Parathyroid adenoma (tissue), 2 donors: Measurements from ENCODE around the gene ATOH8.

ENCODE experiments used
- H2AFZ ChIP-seq: fragments of 300-600 bp; sonication (generic); one replicate; pipeline ENCODE4 v1.7.0; 2017; ENCODE audit warnings: antibody characterized with exemption, mild to moderate bottlenecking
- H3K27ac ChIP-seq: fragments of 300-600 bp; sonication (generic); one replicate; pipeline ENCODE4 v1.7.0; 2017
- H3K27me3 ChIP-seq: fragments of 300-600 bp; sonication (generic); one replicate; pipeline ENCODE4 v1.7.0; 2017; ENCODE audit warnings: low read length; ENCODE audit not compliant: control insufficient read depth, insufficient read depth
- H3K36me3 ChIP-seq: fragments of 300-600 bp; sonication (generic); one replicate; pipeline ENCODE4 v1.7.0; 2017; ENCODE audit warnings: low read length; ENCODE audit not compliant: control insufficient read depth, insufficient read depth
- H3K4me1 ChIP-seq: fragments of 300-600 bp; sonication (generic); one replicate; pipeline ENCODE4 v1.7.0; 2017; ENCODE audit warnings: control low read depth
- H3K4me2 ChIP-seq: fragments of 300-600 bp; sonication (generic); one replicate; pipeline ENCODE4 v1.7.0; 2017; ENCODE audit warnings: low read length
- H3K4me3 ChIP-seq: fragments of 300-600 bp; sonication (generic); one replicate; pipeline ENCODE4 v1.7.0; 2017; ENCODE audit warnings: low read depth, low read length
- H3K79me2 ChIP-seq: fragments of 300-600 bp; sonication (generic); one replicate; pipeline ENCODE4 v1.7.0; 2017; ENCODE audit warnings: control low read depth
- H3K9ac ChIP-seq: fragments of 300-600 bp; sonication (generic); one replicate; pipeline ENCODE4 v1.7.0; 2017; ENCODE audit warnings: mild to moderate bottlenecking
- H3K9me3 ChIP-seq: fragments of 300-600 bp; sonication (generic); one replicate; pipeline ENCODE4 v1.7.0; 2017; ENCODE audit warnings: low read length; ENCODE audit not compliant: control insufficient read depth
- TF ChIP-seq, protein P1 (sequence below): fragments of 300-600 bp; sonication (generic); IDR thresholded peaks from one replicate; pipeline ENCODE4 v1.7.0; 2017; ENCODE audit warnings: antibody characterized with exemption, mild to moderate bottlenecking
- donor health status: primary hyperparathyroidism.

Gene ATOH8

DNA sequence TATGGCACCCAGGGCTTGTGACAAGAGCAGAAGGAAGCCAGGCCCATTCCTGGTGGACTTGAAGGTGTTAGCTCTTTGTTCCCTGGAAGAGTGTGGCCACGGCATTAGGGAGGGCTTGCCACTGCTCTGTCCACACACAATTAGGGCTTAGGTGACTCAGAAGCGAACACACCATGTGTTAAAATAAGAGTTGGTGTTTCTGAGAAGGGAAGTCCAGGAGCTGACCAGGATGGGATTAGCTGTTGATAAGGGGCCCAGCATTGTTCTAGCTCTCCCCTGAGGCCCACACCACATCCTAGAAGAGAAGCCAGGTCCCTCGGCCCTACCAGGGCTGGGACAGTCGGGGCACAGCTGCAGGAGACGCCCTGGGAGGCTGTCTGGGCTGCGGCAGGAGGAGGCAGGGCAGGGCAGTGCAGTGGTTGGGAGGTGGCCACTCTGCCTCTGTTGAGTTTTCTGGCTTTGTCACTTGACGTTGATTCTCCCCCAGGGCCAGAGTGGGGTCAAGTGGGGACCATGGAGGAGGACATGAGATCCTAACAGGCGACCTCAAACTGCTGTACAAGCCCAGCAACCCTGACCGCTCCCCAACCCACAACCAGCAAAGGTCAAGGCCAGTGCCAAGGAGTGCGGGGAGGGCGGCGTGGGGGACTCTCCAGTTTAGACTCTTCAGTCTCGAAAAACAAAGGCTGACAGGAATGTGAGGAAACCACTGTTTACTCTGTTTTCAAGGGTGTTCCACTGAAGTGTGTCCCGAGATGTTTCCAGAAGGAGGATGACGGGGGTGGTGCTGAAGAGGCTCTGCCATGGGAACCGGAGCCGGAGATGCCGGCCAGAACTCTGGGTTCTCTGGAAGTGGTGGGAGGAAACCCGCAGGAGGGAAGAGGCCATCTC lies 42.9 kb upstream of the ATOH8 start:
- no peaks in the 10 kb centered on the region for H3K27me3 ChIP-seq
- H3K4me1 ChIP-seq: no peaks in the 10 kb centered on the region
- H3K27ac ChIP-seq: peak overlapping the region; percentile 75
- H3K4me3 ChIP-seq: no peak overlapping the region
- H3K36me3 ChIP-seq: no peaks in the 10 kb centered on the region
- TF ChIP-seq, protein P1, sequence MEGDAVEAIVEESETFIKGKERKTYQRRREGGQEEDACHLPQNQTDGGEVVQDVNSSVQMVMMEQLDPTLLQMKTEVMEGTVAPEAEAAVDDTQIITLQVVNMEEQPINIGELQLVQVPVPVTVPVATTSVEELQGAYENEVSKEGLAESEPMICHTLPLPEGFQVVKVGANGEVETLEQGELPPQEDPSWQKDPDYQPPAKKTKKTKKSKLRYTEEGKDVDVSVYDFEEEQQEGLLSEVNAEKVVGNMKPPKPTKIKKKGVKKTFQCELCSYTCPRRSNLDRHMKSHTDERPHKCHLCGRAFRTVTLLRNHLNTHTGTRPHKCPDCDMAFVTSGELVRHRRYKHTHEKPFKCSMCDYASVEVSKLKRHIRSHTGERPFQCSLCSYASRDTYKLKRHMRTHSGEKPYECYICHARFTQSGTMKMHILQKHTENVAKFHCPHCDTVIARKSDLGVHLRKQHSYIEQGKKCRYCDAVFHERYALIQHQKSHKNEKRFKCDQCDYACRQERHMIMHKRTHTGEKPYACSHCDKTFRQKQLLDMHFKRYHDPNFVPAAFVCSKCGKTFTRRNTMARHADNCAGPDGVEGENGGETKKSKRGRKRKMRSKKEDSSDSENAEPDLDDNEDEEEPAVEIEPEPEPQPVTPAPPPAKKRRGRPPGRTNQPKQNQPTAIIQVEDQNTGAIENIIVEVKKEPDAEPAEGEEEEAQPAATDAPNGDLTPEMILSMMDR: no peak
- H3K79me2 ChIP-seq: no peaks in the 10 kb centered on the region
- no peak overlapping the region for H3K9ac ChIP-seq
- H3K4me2 ChIP-seq: no peak overlapping the region
- H3K9me3 ChIP-seq: no peaks in the 10 kb centered on the region
- no peak overlapping the region for H2AFZ ChIP-seq

DNA sequence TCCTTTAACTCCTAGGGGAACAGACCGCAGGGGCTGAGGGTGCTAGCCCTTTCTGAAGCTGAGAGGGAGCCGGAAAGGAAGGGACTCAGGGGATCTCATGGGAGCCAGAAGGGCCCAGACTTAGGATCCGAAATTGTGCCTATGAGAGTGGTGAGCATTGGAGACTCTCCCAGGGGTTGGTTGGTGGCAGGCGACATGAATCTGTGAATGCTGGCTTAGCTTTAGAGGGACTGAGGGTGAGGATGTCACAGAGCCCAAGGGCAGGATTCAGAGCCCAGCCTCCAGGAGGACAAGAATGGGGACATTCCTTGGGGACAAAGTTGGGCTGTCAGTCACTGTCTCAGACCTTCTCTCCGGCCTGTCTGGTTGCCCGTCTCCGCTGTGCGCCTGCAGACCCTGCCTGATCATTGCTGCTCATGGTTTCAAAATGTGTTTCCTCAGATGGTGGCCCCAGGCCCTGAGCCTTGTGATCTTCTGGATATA lies 42.2 kb upstream of the ATOH8 start:
- H3K4me1 ChIP-seq: no peaks in the 10 kb centered on the region
- H3K79me2 ChIP-seq: no peaks in the 10 kb centered on the region
- peak overlapping the region; percentile 75 for H3K27ac ChIP-seq
- H3K9ac ChIP-seq: no peak overlapping the region
- H2AFZ ChIP-seq: no peak overlapping the region
- H3K9me3 ChIP-seq: no peaks in the 10 kb centered on the region
- H3K4me3 ChIP-seq: no peak overlapping the region
- no peaks in the 10 kb centered on the region for H3K36me3 ChIP-seq
- no peaks in the 10 kb centered on the region for H3K27me3 ChIP-seq
- H3K4me2 ChIP-seq: no peak overlapping the region
- TF ChIP-seq, protein P1: no peak

DNA sequence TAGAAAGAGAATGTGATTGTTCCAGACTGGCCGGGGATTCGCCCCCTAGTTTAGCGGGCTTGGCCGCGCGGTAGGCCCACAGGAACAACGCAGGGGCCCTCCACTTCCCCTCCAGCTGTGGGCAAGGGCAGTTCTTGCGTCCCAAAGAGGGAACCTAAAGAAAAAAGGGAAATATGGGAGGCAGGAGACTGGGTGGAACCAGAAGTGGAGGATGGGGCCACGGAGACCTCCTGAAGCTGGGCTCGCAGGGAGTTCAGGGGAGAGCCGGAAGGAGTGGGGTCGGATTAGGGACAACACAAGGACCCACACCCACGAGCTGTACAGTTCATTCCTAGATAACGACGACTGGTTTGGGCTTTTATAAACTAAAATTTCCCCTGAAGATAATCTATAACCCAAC lies 41.5 kb upstream of the ATOH8 start:
- Histone ChIP-seq H3K79me2 (no peaks in the 10 kb centered on the region), H3K27me3 (no peaks in the 10 kb centered on the region), H3K36me3 (no peaks in the 10 kb centered on the region), H2AFZ (no peak overlapping the region), H3K4me2 (no peak overlapping the region), H3K4me3 (no peak overlapping the region), H3K27ac (peak overlapping the region; percentile 75), H3K4me1 (no peaks in the 10 kb centered on the region), H3K9me3 (no peaks in the 10 kb centered on the region), H3K9ac (no peak overlapping the region)
- TF ChIP-seq, protein P1: no peak

DNA sequence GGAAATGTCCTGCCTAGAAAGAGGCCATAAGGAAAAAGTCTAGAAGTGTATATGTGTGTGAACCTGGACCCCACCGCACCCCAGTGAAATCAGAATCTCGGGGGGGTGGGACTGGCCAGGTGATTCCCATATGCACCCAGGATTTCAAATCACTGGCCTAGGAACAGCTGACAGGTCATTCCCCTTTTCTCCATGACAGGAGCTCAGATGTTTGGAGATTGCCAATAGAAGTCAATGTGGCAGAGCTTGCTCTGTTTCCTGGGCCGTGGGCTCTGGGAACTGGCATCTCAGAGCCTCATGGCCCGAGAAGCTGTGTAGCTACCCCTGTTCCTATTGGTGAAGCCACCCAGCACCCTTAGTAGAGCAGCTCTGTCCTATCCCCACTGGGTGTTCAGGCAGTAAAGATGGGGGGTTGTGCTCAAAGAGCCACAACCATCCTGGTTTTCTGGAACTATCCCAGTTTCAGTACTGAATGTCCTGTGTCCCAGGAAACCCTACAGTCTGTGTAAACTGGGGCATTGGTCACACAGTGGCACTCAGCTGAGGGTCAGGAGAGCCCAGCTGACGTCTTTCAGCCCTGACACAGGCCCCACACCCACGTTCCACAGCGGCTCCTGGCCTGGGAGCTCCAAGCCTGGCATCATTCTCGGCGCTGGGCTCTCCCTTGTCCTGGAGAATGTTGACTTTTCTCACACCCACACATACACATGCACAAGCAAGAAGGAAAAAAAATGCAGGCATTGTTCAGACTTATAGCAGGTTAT lies 40.8 kb upstream of the ATOH8 start:
- H3K27me3 ChIP-seq: no peaks in the 10 kb centered on the region

More for the DNA sequence above, 40.8 kb upstream of the ATOH8 start:
- Histone ChIP-seq H3K36me3 (no peaks in the 10 kb centered on the region), H3K9me3 (no peaks in the 10 kb centered on the region), H2AFZ (no peak overlapping the region), H3K4me1 (no peaks in the 10 kb centered on the region), H3K9ac (no peak overlapping the region), H3K79me2 (no peaks in the 10 kb centered on the region), H3K27ac (peak overlapping the region; percentile 75), H3K4me3 (no peak overlapping the region), H3K4me2 (no peak overlapping the region)
- TF ChIP-seq, protein P1: no peak
